ENCODE measurements around the gene TGFBRAP1. TPM values are rescaled to one million over a fixed set of nuclear protein-coding genes. Genes with fewer than 3 reads are reported as not detected.

TGFBRAP1 gene
- total RNA-seq, 1 donor from 2014 or later = 20.6 TPM

- intact Hi-C loops (cut with DNase I) = no loop called here
- no peak for DNase-seq (ENCODE audit: low spot score)
- no peak for ATAC-seq
Measured at GRCh38 chr2:105324732-105325131, 4.8 kb downstream of the TGFBRAP1 start.

DNA sequence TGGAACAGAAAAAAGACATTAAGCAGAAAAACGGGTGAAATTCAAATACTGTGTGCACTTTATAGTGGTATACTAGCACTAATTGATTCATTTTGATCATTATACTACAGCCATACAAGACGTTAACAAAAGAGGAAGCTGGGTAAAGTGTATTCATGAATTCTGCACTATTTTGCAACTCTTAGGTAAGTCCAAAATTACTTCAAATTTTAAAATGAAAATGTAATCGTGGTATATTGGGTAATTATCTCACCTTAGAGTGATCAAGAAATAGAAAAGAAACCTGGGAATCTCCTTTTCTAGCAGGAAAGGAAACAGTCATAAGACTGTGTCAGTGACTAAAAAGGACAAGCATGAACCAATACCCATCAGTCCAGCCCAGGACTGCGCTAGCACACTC, 5.4 kb downstream of the TGFBRAP1 start:
- intact Hi-C loops (cut with DNase I) = no loop called here
- ATAC-seq = no peak
- DNase-seq (ENCODE audit: low spot score) = no peak

- intact Hi-C loops (cut with DNase I) = no loop called here
- no peak for DNase-seq (ENCODE audit: low spot score)
Measured at GRCh38 chr2:105323111-105323510, 6.4 kb downstream of the TGFBRAP1 start.

GRCh38 chr2:105321875-105322646, 7.5 kb downstream of the TGFBRAP1 start:
- no peak for ATAC-seq
- DNase-seq (ENCODE audit: low spot score) = no peak
- intact Hi-C loops (cut with DNase I) = no loop called here

More at GRCh38 chr2:105323111-105323510, 6.4 kb downstream of the TGFBRAP1 start:
- no peak for ATAC-seq

DNA sequence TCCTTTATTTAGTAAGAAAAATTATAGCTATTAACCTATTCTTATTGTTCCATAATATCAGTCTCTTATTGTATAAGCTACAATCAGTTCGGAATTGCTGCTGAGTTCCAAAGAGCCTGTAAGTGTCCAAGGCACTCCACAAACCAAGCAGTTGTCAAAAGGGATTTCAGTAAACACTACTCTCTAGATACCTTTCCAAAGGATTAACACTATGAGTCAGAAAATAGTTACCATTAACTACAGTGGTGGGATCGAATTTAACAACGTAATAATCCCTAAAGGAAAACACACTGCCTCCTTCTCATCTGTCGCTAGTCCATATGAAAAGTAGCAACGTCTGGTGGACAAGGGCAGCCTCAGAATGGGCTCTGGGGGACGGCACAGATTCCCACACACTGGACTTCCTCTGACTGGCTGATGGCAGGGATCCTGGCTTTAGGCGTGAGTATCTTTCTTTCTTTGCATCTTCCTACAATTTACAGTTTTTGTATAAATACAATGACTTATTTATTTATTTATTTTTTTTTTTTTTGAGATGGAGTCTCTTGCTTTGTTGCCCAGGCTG, 8.8 kb downstream of the TGFBRAP1 start:
- ATAC-seq (no peak), DNase-seq (ENCODE audit: low spot score) (no peak)
- intact Hi-C loops (cut with DNase I) = no loop called here

GRCh38 chr2:105317937-105318336, 11.6 kb downstream of the TGFBRAP1 start:
- ATAC-seq = no peak
- intact Hi-C loops (cut with DNase I) = no loop called here

DNA sequence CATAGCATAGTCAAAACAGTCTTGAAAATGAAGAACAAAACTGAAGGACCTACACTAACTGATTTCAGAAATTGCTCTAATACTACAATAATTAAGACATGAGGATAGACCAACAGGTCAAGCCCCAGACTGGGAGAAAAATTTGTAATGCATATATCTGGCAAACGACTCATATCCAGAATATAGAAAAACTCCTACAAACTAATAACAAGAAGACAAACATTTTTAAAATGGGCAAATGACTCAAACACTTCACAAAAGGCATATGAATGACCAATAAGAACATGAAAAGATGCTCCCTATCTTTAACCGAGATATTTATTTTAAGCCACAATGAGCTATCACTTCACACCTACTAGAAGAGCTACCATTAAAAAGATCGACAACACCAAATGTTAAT, 14.2 kb downstream of the TGFBRAP1 start:
- ATAC-seq (no peak), DNase-seq (ENCODE audit: low spot score) (no peak)
- intact Hi-C loops (cut with DNase I) = no loop called here

More at GRCh38 chr2:105317937-105318336, 11.6 kb downstream of the TGFBRAP1 start:
- DNase-seq (ENCODE audit: low spot score) = no peak

DNA sequence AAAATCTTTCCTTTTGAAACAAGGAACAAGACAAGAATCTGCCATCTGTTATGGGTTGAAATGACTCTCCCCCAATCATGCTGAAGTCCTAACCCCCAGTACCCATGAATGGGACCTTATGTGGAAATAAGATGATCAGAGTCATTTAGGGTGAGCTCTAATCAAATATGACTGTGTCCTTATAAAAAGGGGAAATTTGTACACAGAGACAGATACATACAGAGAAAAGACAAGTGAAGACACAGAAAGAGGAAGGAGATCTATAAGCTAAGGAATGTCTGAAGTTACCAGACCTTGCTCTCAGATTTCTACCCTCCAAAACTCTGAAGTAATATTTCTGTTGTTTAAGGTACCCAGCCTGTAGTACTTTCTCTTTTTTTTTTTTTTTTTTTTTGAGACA, 15.7 kb downstream of the TGFBRAP1 start:
- intact Hi-C loops (cut with DNase I) = no loop called here
- no peak for ATAC-seq
- DNase-seq (ENCODE audit: low spot score) = no peak

DNA sequence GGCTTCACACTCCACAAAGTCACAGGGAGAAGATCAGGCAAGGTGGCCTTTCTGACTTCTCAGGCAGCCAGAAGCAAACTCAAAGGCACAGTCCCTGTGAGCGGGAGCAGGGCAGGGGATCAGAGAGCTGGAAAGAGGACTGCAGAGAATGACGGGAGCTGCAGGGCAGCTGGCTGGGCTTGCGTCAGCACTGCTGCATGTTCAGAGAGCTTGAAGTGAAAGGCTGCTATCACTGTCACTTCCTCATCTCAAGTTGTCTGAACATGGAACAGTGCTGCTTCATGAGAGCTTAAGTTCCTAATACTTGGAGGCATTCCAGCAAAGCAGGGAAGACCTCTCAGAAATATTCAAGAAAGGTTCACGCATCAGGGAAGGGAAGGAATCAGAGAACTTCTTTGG, 20.4 kb downstream of the TGFBRAP1 start:
- DNase-seq (ENCODE audit: low spot score) (no peak), ATAC-seq (peak; percentile 69)
- intact Hi-C loops (cut with DNase I) = no loop called here

DNA sequence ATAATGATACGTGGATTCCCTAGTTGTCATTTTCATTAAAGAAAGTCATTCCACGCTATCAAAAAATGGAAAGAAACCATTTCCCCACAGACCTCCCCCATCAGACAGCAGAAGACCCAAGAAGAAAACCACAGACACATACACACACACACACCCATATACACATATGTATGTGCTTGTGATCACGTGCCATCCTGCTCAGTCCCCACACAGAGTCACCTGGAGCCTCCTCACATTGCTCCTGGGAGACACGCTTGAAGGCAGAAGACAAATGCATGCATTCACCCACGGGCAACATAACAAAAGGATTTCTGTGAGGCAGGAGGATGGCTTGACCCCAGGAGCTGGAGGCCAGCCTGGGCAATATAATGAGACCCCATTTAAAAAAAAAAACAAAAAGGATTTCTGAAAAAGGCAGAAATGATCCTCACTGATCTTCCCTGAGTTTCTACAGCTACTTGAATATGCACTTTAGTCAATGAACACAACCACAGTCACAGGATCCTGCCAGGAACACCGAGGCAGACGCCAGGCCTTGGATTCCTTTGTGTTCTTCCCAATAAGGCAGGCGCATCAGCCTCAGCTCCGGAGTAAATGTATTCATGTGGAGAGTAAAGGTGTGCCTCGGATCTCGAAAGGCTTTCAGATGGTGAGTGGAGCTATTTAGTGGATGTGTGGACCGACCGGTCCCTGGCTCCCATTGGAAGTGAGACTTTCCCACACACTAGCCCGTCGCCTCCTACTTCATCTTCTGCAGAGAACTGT, 21.0 kb downstream of the TGFBRAP1 start:
- ATAC-seq = no peak
- intact Hi-C loops (cut with DNase I) = no loop called here
- no peak for DNase-seq (ENCODE audit: low spot score)

DNA sequence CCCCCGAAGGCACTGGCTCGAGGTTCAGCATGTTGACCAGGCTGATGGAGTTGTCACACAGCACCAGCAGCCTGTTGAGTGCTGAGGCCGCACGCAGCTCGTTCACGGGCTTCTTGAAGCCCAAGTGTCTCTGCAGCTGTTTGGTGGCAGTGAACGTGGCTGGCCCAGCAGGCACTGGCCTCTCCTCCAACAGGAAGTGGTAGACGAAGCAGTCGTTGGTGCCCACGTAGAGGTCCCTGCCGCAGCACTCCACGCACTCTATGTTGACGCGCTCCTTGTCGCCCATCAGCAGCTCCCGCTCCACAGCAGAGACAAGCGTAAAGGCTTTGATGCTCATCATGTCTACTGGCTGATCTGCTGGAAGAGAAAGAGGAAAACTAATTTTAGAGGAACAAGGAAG, 21.6 kb downstream of the TGFBRAP1 start:
- no peak for ATAC-seq
- no peak for DNase-seq (ENCODE audit: low spot score)
- intact Hi-C loops (cut with DNase I) = no loop called here

GRCh38 chr2:105307550-105307949, 22.0 kb downstream of the TGFBRAP1 start:
- ATAC-seq (no peak), DNase-seq (ENCODE audit: low spot score) (no peak)
- intact Hi-C loops (cut with DNase I) = no loop called here

DNA sequence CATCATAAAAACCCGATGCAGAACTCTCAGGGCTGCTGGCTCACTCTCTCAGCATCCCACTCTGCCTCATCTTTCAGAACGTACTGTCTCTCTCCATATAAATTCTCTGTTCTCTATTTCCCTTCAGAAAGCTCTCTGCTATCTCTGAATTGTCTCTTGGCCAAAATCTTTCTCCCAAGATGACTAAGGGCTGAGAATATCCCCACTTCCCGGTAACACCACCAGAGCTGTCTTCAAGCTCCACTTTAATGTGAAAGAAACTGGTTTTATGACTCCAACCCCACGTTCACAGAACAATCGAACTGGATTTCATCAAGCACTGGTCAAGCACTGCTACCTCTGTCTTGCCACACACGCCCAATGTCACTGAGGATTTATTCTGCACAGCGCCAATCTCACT, 22.4 kb downstream of the TGFBRAP1 start:
- intact Hi-C loops (cut with DNase I) = no loop called here
- DNase-seq (ENCODE audit: low spot score) = no peak
- ATAC-seq = no peak

DNA sequence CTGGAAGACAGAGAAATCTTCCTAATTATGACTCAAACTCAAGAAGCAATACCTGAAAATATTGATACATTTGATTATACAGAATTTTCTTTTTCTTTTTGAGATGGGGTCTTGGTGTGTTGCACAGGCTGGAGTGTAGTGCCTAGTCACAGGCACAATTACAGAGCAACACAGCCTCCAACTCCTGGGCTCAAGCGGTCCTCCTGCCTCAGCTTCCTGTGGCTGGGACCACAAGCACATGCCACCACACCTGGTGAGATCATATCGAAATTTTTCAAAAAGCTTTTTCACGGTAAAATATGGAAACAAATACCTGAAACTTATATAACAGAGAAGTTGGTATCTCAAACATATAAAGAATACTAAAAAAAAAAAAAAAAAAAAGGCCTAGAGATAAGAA, 27.9 kb downstream of the TGFBRAP1 start:
- DNase-seq (ENCODE audit: low spot score) (no peak), ATAC-seq (no peak)
- intact Hi-C loops (cut with DNase I) = no loop called here

- intact Hi-C loops (cut with DNase I) = no loop called here
- no peak for ATAC-seq
- no peak for DNase-seq (ENCODE audit: low spot score)
Measured at GRCh38 chr2:105299290-105299689, 30.2 kb downstream of the TGFBRAP1 start.

GRCh38 chr2:105298017-105298416, 31.5 kb downstream of the TGFBRAP1 start:
- intact Hi-C loops (cut with DNase I) = no loop called here
- no peak for ATAC-seq
- DNase-seq (ENCODE audit: low spot score) = no peak

DNA sequence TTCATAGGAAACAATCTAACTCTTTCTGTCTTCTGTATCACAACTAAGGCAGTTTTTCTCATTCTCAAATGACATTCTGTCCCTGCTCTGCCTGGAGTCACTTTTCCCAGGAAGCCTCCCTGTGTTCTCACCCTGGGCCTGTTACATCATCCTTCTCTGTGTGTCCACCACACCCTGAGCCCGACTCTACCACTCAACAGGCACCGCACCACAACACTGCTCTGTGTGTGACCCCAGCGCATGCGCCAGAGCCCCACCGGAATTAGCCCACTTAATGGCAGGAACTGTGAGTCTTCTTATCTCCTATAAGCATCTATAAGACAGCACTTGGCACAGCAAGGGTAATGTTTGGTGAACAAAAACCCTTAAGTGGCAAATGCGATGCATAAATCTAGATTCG, 32.3 kb downstream of the TGFBRAP1 start:
- DNase-seq (ENCODE audit: low spot score) = no peak
- no peak for ATAC-seq
- intact Hi-C loops (cut with DNase I) = no loop called here

- intact Hi-C loops (cut with DNase I) = no loop called here
- ATAC-seq = no peak
- DNase-seq (ENCODE audit: low spot score) = no peak
Measured at GRCh38 chr2:105296017-105296611, 33.4 kb downstream of the TGFBRAP1 start.

DNA sequence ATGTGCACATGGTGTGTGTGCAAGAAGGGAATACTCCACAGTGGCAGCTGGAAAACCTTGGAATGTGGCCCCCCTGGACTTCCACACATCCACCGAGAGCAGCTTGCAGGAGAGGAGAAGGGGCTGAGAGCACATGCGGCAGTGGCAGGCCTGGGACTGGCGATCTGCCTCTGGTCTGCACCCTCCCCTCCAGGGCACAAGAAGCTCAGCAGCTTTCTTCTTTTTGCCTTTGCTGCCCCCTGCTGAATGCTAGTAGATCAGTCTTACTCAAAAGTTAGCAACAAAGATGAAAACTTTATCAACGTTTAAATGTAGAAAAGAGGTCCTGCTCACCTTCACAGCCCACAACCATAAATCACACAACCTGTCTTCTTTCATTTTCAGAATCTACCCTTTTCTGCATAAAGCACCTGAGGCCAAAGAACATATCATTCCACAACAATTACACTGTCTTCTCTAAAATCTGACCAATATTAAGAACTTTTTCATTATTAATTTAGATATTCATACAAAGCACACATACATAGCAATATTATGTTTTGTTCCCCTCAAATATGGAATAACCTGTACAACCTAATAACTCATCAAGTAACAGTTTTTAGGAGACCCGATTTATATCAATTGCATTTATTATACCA, 34.6 kb downstream of the TGFBRAP1 start:
- DNase-seq (ENCODE audit: low spot score) (peak; percentile 63), ATAC-seq (peak; percentile 63)
- intact Hi-C loops (cut with DNase I) = no loop called here

Data from sciatic nerve (tissue), 2 donors.